ENCODE results near the gene PIGP. TPM values are rescaled to one million over a fixed set of nuclear protein-coding genes. Genes with fewer than 3 reads are reported as not detected.

Gene PIGP
- total and polyA plus RNA-seq, 2 donors (not counting 3 experiments of a cell fraction or from before 2014, with no cell fraction given): 11.4 to 18.9 TPM

DNA sequence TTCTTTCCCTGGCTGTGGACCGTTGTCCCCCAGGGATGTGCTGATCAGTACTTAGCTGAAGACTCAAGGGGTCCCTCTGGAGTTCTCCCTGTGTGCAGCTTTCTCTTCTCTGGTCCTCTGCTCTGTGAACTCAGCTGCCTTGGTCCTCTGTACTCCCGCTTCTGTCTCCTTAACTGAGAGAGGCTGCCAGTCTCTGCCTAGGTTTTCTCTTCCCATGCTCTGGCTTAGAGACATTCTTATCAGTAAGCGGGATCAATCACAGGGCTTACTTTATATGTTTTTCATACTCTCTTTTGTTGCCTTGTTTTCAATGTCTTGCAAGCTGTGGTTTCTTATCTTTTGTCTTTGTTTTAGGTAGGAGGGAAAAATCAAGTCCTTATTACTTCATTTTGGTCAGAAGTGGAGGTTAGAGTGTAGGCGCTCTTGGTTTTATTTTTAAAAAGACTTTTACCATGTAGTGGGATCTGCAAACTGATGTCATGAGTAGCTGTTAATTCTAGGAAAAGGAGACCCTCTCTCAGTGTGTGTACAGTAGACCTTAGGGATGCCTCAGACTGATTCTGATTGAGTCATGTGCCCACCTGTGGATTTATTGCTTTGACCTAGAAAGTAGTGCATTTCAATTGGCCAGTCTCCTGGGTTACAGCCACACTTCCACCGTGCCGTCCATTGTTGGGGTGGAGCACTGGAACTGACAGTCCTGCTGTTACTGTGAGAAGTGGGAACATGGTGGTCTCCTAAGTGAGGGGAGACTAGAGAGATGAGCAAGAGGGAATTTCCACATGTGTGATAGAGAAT is 46.7 kb upstream of the PIGP start:
- no peaks in the 10 kb centered on the region for H3K27me3 ChIP-seq (ENCODE audit: control insufficient read depth in 2 of 2, insufficient read depth in 2 of 2, low read length in 2 of 2)
- ChIA-PET CTCF (interaction anchor here (1.4 to 2.6 kb wide), 2 partner anchors 12 to 143 kb away, joined by 3 to 6 read pairs; no protein-coding TSS in a partner anchor), POLR2A (no interaction called here)
- H3K9me1 ChIP-seq (replicated peaks; ENCODE audit: control insufficient read depth, extremely low read depth, insufficient read depth, low read length): no peaks in the 10 kb centered on the region
- H3K4me2 ChIP-seq (ENCODE audit: insufficient read depth, low read length): no peak overlapping the region
- dilution Hi-C loops (cut with MboI; ENCODE audit: extremely low pct_ligation_motif_present, low sequenced_read_pairs) (no loop called here), intact Hi-C loops (cut with micrococcal nuclease) (no loop called here)
- TF ChIP-seq MYC (IDR thresholded peaks at IDR 0.05; ENCODE audit: low read depth, low read length): no peak
- TF ChIP-seq, protein P1, sequence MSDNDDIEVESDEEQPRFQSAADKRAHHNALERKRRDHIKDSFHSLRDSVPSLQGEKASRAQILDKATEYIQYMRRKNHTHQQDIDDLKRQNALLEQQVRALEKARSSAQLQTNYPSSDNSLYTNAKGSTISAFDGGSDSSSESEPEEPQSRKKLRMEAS (IDR thresholded peaks at IDR 0.05; ENCODE audit: insufficient read depth, insufficient read length): no peak
- no peak for TF ChIP-seq GATA2 (IDR thresholded peaks at IDR 0.05; ENCODE audit: insufficient read depth, insufficient read length, low read depth, low read length)
- TF ChIP-seq, protein P2, sequence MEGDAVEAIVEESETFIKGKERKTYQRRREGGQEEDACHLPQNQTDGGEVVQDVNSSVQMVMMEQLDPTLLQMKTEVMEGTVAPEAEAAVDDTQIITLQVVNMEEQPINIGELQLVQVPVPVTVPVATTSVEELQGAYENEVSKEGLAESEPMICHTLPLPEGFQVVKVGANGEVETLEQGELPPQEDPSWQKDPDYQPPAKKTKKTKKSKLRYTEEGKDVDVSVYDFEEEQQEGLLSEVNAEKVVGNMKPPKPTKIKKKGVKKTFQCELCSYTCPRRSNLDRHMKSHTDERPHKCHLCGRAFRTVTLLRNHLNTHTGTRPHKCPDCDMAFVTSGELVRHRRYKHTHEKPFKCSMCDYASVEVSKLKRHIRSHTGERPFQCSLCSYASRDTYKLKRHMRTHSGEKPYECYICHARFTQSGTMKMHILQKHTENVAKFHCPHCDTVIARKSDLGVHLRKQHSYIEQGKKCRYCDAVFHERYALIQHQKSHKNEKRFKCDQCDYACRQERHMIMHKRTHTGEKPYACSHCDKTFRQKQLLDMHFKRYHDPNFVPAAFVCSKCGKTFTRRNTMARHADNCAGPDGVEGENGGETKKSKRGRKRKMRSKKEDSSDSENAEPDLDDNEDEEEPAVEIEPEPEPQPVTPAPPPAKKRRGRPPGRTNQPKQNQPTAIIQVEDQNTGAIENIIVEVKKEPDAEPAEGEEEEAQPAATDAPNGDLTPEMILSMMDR (IDR thresholded peaks at IDR 0.05; ENCODE audit: extremely low read depth in 1 of 2, insufficient read depth in 1 of 2, low read depth in 1 of 2, low read length in 2 of 2): no peak
- TF ChIP-seq POLR2AphosphoS5 (IDR thresholded peaks at IDR 0.05; ENCODE audit: insufficient read depth, low read depth, low read length): no peak
- TF ChIP-seq EZH2 (IDR thresholded peaks at IDR 0.05; ENCODE audit: borderline replicate concordance, low read depth, low read length, severe bottlenecking): no peak
- TF ChIP-seq POLR2A (IDR thresholded peaks at IDR 0.05; ENCODE audit: low read depth, low read length): no peak
- TF ChIP-seq JUN (IDR thresholded peaks at IDR 0.05; ENCODE audit: borderline replicate concordance, insufficient read depth, insufficient read length, low read depth): no peak
- no peak for TF ChIP-seq FOS (IDR thresholded peaks at IDR 0.05; ENCODE audit: borderline replicate concordance, insufficient read depth, low read length)
- no peak overlapping the region for H3K9ac ChIP-seq (replicated peaks; ENCODE audit: extremely low read depth, insufficient read depth, low read length)
- no peaks in the 10 kb centered on the region for H3K9me3 ChIP-seq (replicated peaks; ENCODE audit: control insufficient read depth, insufficient read depth, low read length)
- no peaks in the 10 kb centered on the region for H4K20me1 ChIP-seq (replicated peaks; ENCODE audit: control insufficient read depth, extremely low read depth, insufficient read depth, low read length)
- H3K79me2 ChIP-seq (ENCODE audit: control insufficient read depth, insufficient read depth, low read length): no peaks in the 10 kb centered on the region
- no peak overlapping the region for H2AFZ ChIP-seq (ENCODE audit: low read depth, low read length)
- no peak overlapping the region for H3K4me3 ChIP-seq (replicated peaks in 1 of 3; ENCODE audit: insufficient read depth in 1 of 3, low read depth in 1 of 3, low read length in 3 of 3)
- no TSS peak for BruUV-seq (replicated peaks)
- H3K4me1 ChIP-seq (ENCODE audit: control insufficient read depth, extremely low read depth, insufficient read depth, low read length): no peaks in the 10 kb centered on the region
- H3K27ac ChIP-seq (ENCODE audit: insufficient read depth, low read depth, low read length): no peak overlapping the region
- H3K36me3 ChIP-seq (ENCODE audit: control insufficient read depth in 2 of 2, extremely low read depth in 1 of 2, insufficient read depth in 2 of 2, low read length in 2 of 2): no peaks in the 10 kb centered on the region
- FAIRE-seq: no peak
- DNase-seq (ENCODE audit: low read depth, low spot score): no peak

All from endothelial cell of umbilical vein (primary cell).